GM20431 (cell line): ENCODE results near the gene BCAN.

Experiments used
- in situ Hi-C: fragments of 300-500 bp; cut with MseI, MboI; formaldehyde crosslinking; loops from one replicate; pipeline ENCODE4 v1.15.0; 2020; ENCODE audit warnings: low sequenced_read_pairs; ENCODE audit not compliant: unreplicated experiment

Gene BCAN

DNA sequence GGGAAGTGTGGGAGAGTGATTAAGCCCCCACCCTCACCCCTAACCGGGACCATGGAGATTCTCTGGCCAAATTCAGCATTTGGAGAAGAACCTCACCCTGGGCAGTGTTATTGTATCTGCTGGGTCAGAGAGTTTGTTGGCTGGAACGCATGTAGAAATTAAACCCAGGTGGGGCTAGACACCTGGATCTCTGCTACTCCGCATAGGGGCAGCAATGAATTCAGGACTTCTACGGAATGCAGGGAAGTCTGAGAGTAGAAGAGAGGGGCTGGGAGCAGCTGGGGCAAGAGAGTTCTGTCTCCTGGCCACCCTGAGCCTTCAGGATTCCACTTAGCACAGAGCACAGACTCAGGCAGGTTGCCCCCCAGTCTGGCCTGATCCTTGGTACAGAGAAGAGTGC is 67.1 kb downstream of the BCAN start:
- in situ Hi-C loops: no loop called here
